ENCODE measurements around the gene MAGEA9.
"Not testable (repeated sequence)": the region's sequence is repeated elsewhere in the genome, so short reads cannot be mapped to it uniquely, and the experiment has no call there.

MAGEA9 gene

DNA sequence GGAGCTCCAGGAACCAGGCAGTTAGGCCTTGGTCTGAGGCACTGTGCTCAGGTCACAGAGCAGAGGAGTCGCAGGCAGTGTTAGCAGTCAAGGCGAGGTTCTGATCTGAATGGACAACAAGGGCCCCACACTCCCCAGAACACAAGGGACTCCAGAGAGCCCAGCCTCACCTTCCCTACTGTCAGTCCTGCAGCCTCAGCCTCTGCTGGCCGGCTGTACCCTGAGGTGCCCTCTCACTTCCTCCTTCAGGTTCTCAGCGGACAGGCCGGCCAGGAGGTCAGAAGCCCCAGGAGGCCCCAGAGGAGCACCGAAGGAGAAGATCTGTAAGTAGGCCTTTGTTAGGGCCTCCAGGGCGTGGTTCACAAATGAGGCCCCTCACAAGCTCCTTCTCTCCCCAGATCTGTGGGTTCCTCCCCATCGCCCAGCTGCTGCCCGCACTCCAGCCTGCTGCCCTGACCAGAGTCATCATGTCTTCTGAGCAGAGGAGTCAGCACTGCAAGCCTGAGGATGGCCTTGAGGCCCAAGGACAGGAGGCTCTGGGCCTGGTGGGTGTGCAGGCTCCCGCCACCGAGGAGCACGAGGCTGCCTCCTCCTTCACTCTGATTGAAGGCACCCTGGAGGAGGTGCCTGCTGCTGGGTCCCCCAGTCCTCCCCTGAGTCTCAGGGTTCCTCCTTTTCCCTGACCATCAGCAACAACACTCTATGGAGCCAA is 26.2 kb downstream of the MAGEA9 start:
- no peak for DNase-seq

DNA sequence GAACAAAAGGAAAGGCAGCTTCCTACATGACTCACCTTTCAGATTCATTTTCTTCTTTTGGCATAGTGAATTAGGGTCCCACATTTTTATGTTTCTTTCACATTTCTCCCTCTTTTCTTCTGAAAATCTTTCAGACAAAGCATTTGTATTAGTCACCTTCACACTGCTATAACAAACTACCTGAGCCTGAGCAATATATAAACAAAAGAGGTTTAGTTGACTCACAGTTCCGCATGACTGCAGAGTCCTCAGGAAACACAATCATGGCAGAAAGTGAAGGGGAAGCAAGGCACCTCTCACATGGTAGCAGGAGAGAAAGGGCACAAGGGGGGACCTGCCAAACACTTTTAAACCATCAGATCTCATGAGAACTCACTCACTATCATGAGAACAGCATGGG is 36.9 kb downstream of the MAGEA9 start:
- DNase-seq, result peak; percentile 59

DNA sequence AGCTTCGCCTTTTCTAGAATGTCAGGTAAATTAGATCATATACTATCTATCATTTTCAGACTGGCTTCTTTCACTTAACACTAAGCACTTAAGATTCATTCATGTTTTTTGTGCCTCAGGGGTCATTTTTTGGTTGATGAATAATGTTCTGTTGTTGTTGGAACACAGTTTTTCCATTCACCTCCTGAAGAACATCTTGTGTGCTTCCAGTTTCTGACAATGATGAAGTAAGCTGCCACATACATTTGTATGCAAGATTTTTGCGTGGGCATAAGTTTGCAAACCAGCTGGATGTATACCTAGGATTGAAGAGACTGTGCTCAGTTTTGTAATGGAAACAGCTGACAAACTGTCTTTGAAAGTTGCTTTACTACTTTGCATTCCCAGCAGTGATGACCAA is 37.6 kb downstream of the MAGEA9 start:
- no peak for DNase-seq

DNA sequence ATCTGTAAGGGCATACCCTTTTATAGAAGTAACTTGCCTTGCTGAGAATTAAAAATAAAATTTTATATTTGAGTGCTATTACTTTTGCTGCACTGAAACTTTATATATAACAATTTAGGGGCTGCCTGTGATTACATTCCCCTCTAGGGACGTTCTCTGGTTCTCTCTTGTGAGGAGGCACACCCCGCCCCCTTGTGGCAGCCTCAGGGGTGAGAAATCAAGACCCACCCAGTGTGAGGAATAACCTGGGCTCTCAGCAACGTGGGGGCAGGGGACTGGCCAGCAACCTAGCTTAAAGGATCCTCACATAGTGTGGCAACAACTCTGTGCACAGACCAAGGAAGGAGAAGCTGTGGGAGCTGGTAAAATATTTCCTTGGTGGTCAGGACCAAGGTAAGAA is 43.7 kb downstream of the MAGEA9 start:
- peak; percentile 69 for DNase-seq

DNA sequence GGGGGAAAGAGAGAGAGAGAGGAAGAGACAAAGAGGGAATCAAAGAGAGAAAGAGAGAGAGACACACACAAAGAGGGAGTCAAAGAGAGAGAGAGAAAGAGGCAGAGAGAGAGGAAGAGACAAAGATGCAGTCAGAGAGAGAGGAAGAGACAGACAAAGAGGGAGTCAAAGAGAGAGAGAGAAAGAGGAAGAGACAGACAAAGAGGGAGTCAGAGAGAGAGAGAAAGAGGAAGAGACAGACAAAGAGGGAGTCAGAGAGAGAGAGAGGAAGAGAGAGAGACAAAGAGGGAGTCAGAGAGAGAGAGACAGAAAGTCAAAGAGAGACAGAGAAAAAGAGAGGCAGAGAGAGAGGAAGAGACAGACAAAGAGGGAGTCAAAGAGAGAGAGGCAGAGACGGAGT is 45.5 kb downstream of the MAGEA9 start:
- no peak for DNase-seq

DNA sequence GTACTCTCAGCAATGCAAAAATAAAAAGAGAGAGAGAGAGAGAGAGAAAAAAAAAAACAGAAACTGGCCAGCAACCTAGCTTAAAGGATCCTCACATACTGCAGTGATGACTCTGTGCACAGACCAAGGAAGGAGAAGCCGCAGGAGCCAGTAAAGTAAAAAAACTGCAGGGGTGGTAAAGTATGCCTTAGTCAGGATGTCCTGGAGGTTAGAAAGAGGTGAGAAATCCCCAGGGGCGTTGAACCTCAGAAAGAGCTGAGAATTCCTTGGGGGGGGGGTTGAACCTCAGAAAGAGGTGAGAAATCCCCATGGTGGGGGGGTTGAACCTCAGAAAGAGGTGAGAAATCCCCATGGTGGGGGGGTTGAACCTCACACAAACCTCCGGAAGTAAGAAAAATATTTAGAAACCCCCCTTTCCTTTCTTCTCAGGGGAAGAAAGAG is 48.0 kb downstream of the MAGEA9 start:
- DNase-seq, result no peak

DNA sequence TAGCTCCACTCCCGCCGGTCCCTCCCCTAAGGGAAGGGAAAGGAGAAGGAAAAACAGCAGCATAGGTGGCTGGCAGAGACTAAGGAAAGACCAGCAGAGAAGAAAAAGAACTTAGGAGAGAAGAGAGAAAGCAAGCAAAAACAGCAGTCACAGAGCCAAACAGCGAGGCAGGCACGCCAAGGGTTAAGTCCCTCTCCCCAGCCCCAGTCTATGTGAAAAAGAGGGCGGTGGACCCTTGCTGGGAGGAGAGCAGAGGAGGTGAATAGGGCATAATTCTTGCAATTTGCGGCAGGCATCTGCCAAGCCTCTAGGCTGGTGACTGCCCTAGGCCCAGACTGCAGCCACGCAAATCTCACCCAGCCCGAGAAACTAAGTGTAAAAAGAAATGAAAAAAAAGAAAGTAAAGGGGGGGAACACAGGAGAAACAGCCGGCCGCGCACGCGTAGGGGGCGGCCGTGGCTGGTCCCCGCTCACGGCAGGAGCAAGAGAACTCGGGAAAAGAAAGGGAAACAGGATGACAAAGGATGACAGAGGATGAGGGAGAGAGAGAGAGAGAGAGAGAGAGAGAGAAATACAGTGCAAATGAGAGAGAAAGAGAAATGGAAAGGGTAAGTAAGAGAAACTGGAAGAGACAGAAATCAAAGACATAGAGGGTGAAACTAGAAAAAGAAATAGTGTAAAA is 48.6 kb downstream of the MAGEA9 start:
- no peak for DNase-seq

DNA sequence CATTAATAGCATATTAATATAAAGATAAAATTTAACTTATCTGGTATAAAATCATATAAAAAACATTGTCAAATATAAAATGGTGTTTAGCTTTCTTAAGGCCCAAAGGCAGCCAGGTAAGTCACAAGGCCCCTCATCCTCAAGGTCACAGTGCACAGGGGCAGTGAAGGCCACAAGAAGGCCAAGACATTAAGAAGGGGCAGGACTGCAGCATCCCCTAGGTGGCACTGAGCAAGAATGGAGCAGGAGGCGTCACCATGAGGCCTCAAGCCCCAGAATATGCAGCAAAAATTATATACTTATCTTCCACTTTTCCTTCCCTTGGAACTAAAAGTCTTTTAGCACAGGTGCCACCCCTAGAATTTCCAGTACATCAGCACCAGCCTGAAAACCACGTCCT is 49.7 kb downstream of the MAGEA9 start:
- peak; percentile 1 for DNase-seq

DNA sequence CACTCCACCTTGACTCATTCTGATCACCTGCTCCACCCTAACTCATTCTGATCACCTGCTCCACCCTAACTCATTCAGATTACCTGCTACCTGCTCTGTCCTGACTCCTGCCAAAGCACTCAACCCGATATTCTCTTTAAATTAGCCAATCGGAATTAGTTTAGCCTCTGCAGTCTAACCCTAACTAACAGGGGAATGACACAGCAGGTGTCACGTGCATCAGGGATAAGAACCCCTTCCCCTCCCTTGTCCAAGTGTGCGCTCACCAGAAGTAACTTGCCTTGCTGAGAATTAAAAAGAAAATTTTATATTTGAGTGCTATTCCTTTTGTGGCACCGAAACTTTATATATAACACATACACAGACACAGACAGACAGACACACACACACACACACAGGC is 55.0 kb downstream of the MAGEA9 start:
- DNase-seq, result not testable (repeated sequence)

DNA sequence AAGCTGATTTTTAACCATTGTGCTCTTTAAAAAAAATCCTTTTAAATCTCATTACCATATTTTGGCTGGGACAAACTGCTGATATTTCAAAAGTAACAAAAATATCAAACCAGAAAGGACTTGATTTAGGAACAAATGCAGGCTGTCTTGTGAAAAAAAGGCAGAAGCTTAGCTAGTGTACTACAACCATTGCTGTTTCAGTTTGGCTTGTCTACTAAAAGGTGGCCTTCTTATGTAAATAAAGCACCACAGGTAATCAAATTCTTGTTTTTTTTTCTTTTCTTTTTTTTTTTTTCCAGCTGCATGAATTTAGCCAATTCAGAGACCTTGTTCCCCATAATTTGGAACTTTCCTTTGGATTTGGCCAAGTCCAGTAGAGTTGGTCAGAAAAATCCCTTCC is 55.4 kb downstream of the MAGEA9 start:
- no peak for DNase-seq

Measured in DMS53 (cell line).